ENCODE results near the gene SOCS2.
A peak's percentile ranks its signal among the peaks of the same experiment; 100 is the strongest.

The SOCS2 gene

GRCh38 chr12:93570552-93571364, 1.7 kb upstream of the SOCS2 start (continued):
- no peak for TF ChIP-seq ZNF792 (tag by site-specific recombination; IDR thresholded peaks at IDR 0.05)
- TF ChIP-seq ZFP37 (tag by site-specific recombination; IDR thresholded peaks at IDR 0.05) = peak; percentile 86
- TF ChIP-seq SP7 (tag by site-specific recombination; IDR thresholded peaks at IDR 0.05) = peak; percentile 88
- TF ChIP-seq ZNF830 (tag by site-specific recombination; IDR thresholded peaks at IDR 0.05; ENCODE audit: low read depth) = no peak
- TF ChIP-seq ZNF366 (tag by site-specific recombination; conservative IDR thresholded peaks at IDR 0.05) = 0 out of 2 replicates have a peak, but pooled peaks have one; percentile 7
- TF ChIP-seq ZBTB26 (tag by site-specific recombination; optimal IDR thresholded peaks at IDR 0.05) = peak; percentile 98
- TF ChIP-seq SP2 (tag by site-specific recombination; IDR thresholded peaks at IDR 0.05) = peak; percentile 56
- TF ChIP-seq GLI4 (tag by site-specific recombination; IDR thresholded peaks at IDR 0.05) = no peak; the same call in 1 of the 2 replicates
- TF ChIP-seq ZSCAN4 (tag by site-specific recombination; IDR thresholded peaks at IDR 0.05) = no peak
- TF ChIP-seq ZNF239 (tag by site-specific recombination; IDR thresholded peaks at IDR 0.05) = no peak
- peak; percentile 67; the same call in 1 of the 2 replicates for TF ChIP-seq ZNF501 (tag by site-specific recombination; IDR thresholded peaks at IDR 0.05)
- peak; percentile 64 for TF ChIP-seq ZNF398 (tag by site-specific recombination; IDR thresholded peaks at IDR 0.05)
- no peak for TF ChIP-seq ZNF350 (tag by site-specific recombination; IDR thresholded peaks at IDR 0.05)
- no peak; the same call in 1 of the 2 replicates for TF ChIP-seq ZNF513 (tag by site-specific recombination; IDR thresholded peaks at IDR 0.05)
- TF ChIP-seq ZNF292 (tag by site-specific recombination; IDR thresholded peaks at IDR 0.05; ENCODE audit: borderline replicate concordance, low read depth) = no peak
- TF ChIP-seq HOXD13 (CRISPR knock-in tag; IDR thresholded peaks at IDR 0.05; ENCODE audit: borderline replicate concordance) = no peak
- TF ChIP-seq GFI1B (tag by site-specific recombination; IDR thresholded peaks at IDR 0.05) = peak; percentile 23; the same call in 1 of the 2 replicates
- no peak; the same call in 1 of the 2 replicates for TF ChIP-seq ZSCAN18 (tag by site-specific recombination; IDR thresholded peaks at IDR 0.05)
- no peak for TF ChIP-seq ZNF223 (tag by site-specific recombination; IDR thresholded peaks at IDR 0.05)
- TF ChIP-seq HIC1 (tag by site-specific recombination; IDR thresholded peaks at IDR 0.05) = peak; percentile 71; the same call in 1 of the 2 replicates
- TF ChIP-seq MEIS1 (CRISPR knock-in tag; IDR thresholded peaks at IDR 0.05; ENCODE audit: borderline replicate concordance) = no peak
- TF ChIP-seq ZNF626 (tag by site-specific recombination; IDR thresholded peaks at IDR 0.05) = no peak
- 0 out of 2 replicates have a peak, but pooled peaks have one; percentile 38 for TF ChIP-seq ZNF837 (tag by site-specific recombination; IDR thresholded peaks at IDR 0.05)
- peak; percentile 73 for TF ChIP-seq ZBTB8A (tag by site-specific recombination; IDR thresholded peaks at IDR 0.05)
- no peak for TF ChIP-seq ZNF704 (tag by site-specific recombination; IDR thresholded peaks at IDR 0.05)
- TF ChIP-seq SCRT2 (tag by site-specific recombination; IDR thresholded peaks at IDR 0.05) = no peak
- no peak for TF ChIP-seq ZNF548 (tag by site-specific recombination; IDR thresholded peaks at IDR 0.05)
